Parathyroid adenoma (tissue), 2 donors: ENCODE results near the gene ADAMTSL1.
A peak's percentile ranks its signal among the peaks of the same experiment; 100 is the strongest.

Experiments used
- H2AFZ ChIP-seq: fragments of 300-600 bp; sonication (generic); one replicate; pipeline ENCODE4 v1.7.0; 2017; ENCODE audit warnings: antibody characterized with exemption, mild to moderate bottlenecking
- H3K27ac ChIP-seq: fragments of 300-600 bp; sonication (generic); one replicate; pipeline ENCODE4 v1.7.0; 2017
- H3K27me3 ChIP-seq: fragments of 300-600 bp; sonication (generic); one replicate; pipeline ENCODE4 v1.7.0; 2017; ENCODE audit warnings: low read length; ENCODE audit not compliant: control insufficient read depth, insufficient read depth
- H3K36me3 ChIP-seq: fragments of 300-600 bp; sonication (generic); one replicate; pipeline ENCODE4 v1.7.0; 2017; ENCODE audit warnings: low read length; ENCODE audit not compliant: control insufficient read depth, insufficient read depth
- H3K4me1 ChIP-seq: fragments of 300-600 bp; sonication (generic); one replicate; pipeline ENCODE4 v1.7.0; 2017; ENCODE audit warnings: control low read depth
- H3K4me2 ChIP-seq: fragments of 300-600 bp; sonication (generic); one replicate; pipeline ENCODE4 v1.7.0; 2017; ENCODE audit warnings: low read length
- H3K4me3 ChIP-seq: fragments of 300-600 bp; sonication (generic); one replicate; pipeline ENCODE4 v1.7.0; 2017; ENCODE audit warnings: low read depth, low read length
- H3K79me2 ChIP-seq: fragments of 300-600 bp; sonication (generic); one replicate; pipeline ENCODE4 v1.7.0; 2017; ENCODE audit warnings: control low read depth
- H3K9ac ChIP-seq: fragments of 300-600 bp; sonication (generic); one replicate; pipeline ENCODE4 v1.7.0; 2017; ENCODE audit warnings: mild to moderate bottlenecking
- H3K9me3 ChIP-seq: fragments of 300-600 bp; sonication (generic); one replicate; pipeline ENCODE4 v1.7.0; 2017; ENCODE audit warnings: low read length; ENCODE audit not compliant: control insufficient read depth
- TF ChIP-seq, protein P1 (sequence below): fragments of 300-600 bp; sonication (generic); IDR thresholded peaks from one replicate; pipeline ENCODE4 v1.7.0; 2017; ENCODE audit warnings: antibody characterized with exemption, mild to moderate bottlenecking
- donor health status: primary hyperparathyroidism.

Gene ADAMTSL1

DNA sequence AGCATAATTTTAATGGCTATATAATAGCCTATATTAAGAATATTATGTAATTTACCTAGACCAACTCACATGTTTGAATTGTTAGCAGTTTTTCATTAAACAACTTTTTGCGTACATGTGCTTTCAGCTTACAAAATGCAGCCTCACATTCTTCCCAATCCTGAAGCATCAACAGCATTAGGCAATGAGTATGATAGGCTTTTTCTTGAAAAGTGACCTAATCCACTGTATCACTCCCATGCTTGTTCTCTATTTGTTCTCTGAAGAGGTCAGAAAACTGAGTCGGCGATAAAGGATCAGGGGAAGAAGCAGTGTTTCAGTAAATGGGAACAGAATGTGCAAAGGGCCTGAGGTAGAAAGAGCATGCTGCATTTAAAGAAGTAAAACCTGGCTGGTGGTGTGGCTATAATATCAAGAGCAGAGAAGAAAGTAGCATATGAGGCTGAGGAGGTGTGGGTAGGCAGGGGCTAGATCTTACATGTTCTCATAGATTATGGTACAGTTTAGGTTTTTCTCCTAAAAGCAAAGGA is 346.7 kb downstream of the ADAMTSL1 start:
- TF ChIP-seq, protein P1, sequence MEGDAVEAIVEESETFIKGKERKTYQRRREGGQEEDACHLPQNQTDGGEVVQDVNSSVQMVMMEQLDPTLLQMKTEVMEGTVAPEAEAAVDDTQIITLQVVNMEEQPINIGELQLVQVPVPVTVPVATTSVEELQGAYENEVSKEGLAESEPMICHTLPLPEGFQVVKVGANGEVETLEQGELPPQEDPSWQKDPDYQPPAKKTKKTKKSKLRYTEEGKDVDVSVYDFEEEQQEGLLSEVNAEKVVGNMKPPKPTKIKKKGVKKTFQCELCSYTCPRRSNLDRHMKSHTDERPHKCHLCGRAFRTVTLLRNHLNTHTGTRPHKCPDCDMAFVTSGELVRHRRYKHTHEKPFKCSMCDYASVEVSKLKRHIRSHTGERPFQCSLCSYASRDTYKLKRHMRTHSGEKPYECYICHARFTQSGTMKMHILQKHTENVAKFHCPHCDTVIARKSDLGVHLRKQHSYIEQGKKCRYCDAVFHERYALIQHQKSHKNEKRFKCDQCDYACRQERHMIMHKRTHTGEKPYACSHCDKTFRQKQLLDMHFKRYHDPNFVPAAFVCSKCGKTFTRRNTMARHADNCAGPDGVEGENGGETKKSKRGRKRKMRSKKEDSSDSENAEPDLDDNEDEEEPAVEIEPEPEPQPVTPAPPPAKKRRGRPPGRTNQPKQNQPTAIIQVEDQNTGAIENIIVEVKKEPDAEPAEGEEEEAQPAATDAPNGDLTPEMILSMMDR: no peak
- Histone ChIP-seq H3K4me3 (no peak overlapping the region), H3K9me3 (no peaks in the 10 kb centered on the region), H3K27ac (no peak overlapping the region), H3K27me3 (no peaks in the 10 kb centered on the region), H3K4me1 (no peaks in the 10 kb centered on the region), H3K4me2 (no peak overlapping the region), H3K79me2 (no peaks in the 10 kb centered on the region), H3K9ac (no peak overlapping the region), H3K36me3 (no peaks in the 10 kb centered on the region), H2AFZ (no peak overlapping the region)

DNA sequence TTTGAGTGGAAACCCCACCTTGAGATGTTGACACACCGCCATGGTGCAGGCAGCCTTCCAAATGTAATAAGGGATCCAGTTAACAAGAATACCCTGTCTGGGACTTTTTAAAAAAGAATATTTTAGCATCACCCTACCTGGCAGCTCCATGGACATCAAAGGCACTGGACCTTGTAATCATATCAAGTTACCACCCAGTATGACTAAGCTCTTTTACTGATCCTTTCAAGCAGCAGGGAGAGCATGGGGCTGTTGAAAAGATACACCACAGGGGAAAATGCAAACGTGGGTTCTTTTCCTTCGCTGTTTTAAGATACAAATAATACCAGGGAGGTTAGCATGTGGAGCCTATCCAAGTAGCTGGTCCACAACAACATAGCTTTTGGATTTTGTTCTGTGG is 347.8 kb downstream of the ADAMTSL1 start:
- H3K79me2 ChIP-seq: no peaks in the 10 kb centered on the region
- no peak overlapping the region for H3K9ac ChIP-seq
- H3K4me2 ChIP-seq: no peak overlapping the region
- H3K9me3 ChIP-seq: no peaks in the 10 kb centered on the region
- TF ChIP-seq, protein P1: no peak
- H3K27me3 ChIP-seq: no peaks in the 10 kb centered on the region
- no peaks in the 10 kb centered on the region for H3K36me3 ChIP-seq
- no peak overlapping the region for H3K27ac ChIP-seq
- H3K4me1 ChIP-seq: no peaks in the 10 kb centered on the region
- H2AFZ ChIP-seq: no peak overlapping the region
- H3K4me3 ChIP-seq: no peak overlapping the region

DNA sequence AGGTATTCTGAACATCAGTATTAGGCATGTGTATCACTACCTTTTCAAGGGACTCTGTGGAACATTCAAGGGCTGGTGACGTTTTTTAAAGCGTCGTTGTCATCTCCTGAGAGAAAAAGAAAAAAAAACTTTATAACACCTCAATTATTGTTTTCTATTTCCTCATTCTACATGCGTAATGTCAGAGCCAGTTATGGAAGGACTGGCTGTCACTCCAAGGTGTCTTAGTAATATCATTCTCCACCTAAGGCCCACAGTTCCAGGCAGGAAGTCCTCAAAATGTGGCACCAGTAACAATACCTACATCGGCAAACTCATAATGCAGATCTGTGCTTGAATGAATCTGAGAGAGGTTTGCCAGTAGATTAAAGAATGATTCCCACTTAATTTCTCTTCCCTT is 348.9 kb downstream of the ADAMTSL1 start:
- no peak overlapping the region for H3K4me3 ChIP-seq
- no peak overlapping the region for H3K4me2 ChIP-seq
- TF ChIP-seq, protein P1: no peak
- no peaks in the 10 kb centered on the region for H3K36me3 ChIP-seq
- no peak overlapping the region for H3K27ac ChIP-seq
- no peak overlapping the region for H3K9ac ChIP-seq
- no peaks in the 10 kb centered on the region for H3K4me1 ChIP-seq
- no peak overlapping the region for H2AFZ ChIP-seq
- no peaks in the 10 kb centered on the region for H3K9me3 ChIP-seq
- no peaks in the 10 kb centered on the region for H3K27me3 ChIP-seq
- H3K79me2 ChIP-seq: no peaks in the 10 kb centered on the region

DNA sequence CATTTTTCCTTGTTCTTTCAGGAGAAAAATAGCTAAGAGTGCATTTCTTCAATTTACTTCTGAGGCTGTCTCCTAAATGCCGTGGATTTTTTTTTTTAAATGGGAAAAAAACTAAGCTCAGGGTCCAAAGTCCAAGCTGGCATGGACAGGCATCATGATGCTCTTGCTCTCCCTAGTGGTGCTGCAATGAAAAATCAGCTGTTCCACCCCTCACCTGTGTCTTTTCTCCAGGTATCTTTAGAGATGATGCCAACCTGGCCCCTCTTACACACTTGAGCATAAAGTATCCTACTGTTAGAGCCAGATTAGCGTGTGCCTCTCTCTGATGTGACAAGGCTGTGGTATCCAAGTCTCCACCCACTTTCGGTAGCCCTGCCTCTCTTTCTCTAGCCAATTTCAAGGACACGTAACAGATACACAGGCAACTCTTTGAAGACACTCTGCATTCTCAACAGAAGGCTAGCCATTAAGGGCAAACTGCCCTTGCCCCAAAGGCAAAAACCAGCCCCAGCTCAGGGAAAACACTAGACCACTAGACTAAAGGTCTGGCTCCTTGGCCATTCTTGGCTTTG is 350.2 kb downstream of the ADAMTSL1 start:
- Histone ChIP-seq H2AFZ (no peak overlapping the region), H3K27ac (no peak overlapping the region), H3K9ac (no peak overlapping the region), H3K36me3 (no peaks in the 10 kb centered on the region), H3K27me3 (no peaks in the 10 kb centered on the region), H3K4me1 (no peaks in the 10 kb centered on the region), H3K4me2 (no peak overlapping the region), H3K9me3 (no peaks in the 10 kb centered on the region), H3K4me3 (no peak overlapping the region), H3K79me2 (no peaks in the 10 kb centered on the region)
- TF ChIP-seq, protein P1: peak; percentile 26

DNA sequence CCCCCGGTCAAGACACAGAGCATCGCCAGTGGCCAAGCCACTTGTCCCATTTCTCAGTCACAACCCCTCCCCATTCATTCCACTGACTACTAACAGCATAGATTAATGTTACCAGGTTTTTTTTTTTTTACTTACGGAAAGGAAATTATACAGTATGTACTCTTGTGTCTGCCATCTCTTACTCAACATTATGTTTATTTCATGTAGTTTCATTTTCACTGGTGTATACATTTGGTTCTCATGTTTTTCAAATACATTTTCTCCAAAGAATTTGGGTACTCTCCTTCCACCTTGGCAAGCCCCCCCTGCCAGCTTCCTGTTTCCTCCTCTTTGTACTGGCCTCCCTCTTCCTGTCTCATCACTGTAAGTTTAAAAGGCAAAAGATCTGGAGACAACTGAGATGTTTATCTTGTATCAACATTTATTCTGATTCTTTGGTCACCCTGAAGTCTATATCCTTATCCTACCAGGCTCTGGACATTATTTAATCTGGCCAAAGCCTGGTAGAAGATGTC is 351.8 kb downstream of the ADAMTSL1 start:
- Histone ChIP-seq H3K79me2 (no peaks in the 10 kb centered on the region), H3K4me2 (no peak overlapping the region), H3K4me1 (no peaks in the 10 kb centered on the region), H3K9me3 (no peaks in the 10 kb centered on the region), H2AFZ (no peak overlapping the region), H3K36me3 (no peaks in the 10 kb centered on the region), H3K9ac (no peak overlapping the region), H3K27me3 (no peaks in the 10 kb centered on the region), H3K4me3 (no peak overlapping the region), H3K27ac (no peak overlapping the region)
- TF ChIP-seq, protein P1: no peak
